Gastrocnemius medialis (tissue), 4 donors: ENCODE measurements around the gene EFHD1.
A peak's percentile ranks its signal among the peaks of the same experiment; 100 is the strongest.

Experiments used
- CTCF ChIP-seq, 5 experiments: fragments of 450-650 bp in 3 of 5; fragments of 200-600 bp in 2 of 5; sonication (generic) in 2 of 5; IDR thresholded peaks in 4 of 5; conservative IDR thresholded peaks in 1 of 5; 1 replicate in 4 of 5; 2 replicates in 1 of 5; pipeline ENCODE4 v1.5.1; 2016 to 2019; ENCODE audit warnings: antibody characterized with exemption in 5 of 5, mild to moderate bottlenecking in 3 of 5, moderate library complexity in 3 of 5
- POLR2A ChIP-seq, 2 donors: fragments of 450-650 bp; IDR thresholded peaks; one replicate each; pipeline ENCODE4 v1.6.1; 2017; ENCODE audit warnings: antibody characterized with exemption in 2 of 2, mild to moderate bottlenecking in 2 of 2, moderate library complexity in 2 of 2

GRCh38 chr2:232668805-232669444 lies 35.5 kb downstream of the EFHD1 start:
- no peak for TF ChIP-seq POLR2A (IDR thresholded peaks at IDR 0.05)
- TF ChIP-seq CTCF (IDR thresholded peaks at IDR 0.05 in 4 of 5, conservative IDR thresholded peaks at IDR 0.05 in 1 of 5): peak in 4 of 5 experiments; percentile 32 to 46 (median 44)
